Raji (cell line): ENCODE measurements around the gene MED27.

Experiments
- POLR2A ChIP-seq: IDR thresholded peaks from 2 replicates; pipeline ENCODE4 v1.6.1; 2011; ENCODE audit warnings: low read depth, low read length, control low read depth; ENCODE audit not compliant: insufficient read depth

The MED27 gene

DNA sequence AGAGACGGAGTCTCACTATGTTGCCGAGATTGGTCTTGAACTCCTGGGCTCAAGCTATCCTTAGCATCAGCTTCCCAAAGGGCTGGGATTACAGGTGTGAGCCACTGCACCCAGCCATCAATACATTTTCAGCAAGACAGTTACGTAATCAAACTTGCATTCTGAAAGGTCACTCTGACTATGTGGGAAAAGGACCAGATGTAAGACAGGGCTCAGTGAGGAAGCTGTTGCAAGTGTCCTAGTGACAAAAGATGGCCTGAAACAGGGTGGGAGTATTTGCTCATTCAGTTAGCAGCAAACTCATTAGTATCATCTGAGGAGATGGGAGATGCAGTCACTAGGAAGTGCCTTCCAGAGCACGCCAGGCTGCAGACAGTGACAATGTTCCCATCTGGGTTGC, 16.9 kb downstream of the MED27 start:
- no peak for TF ChIP-seq POLR2A

GRCh38 chr9:132061526-132061925, 18.1 kb downstream of the MED27 start:
- TF ChIP-seq POLR2A: no peak

GRCh38 chr9:132059361-132059760, 20.3 kb downstream of the MED27 start:
- no peak for TF ChIP-seq POLR2A

- no peak for TF ChIP-seq POLR2A
Observed at GRCh38 chr9:132056717-132057560, 22.7 kb downstream of the MED27 start.

- no peak for TF ChIP-seq POLR2A
Observed at GRCh38 chr9:132055756-132056155, 23.9 kb downstream of the MED27 start.

DNA sequence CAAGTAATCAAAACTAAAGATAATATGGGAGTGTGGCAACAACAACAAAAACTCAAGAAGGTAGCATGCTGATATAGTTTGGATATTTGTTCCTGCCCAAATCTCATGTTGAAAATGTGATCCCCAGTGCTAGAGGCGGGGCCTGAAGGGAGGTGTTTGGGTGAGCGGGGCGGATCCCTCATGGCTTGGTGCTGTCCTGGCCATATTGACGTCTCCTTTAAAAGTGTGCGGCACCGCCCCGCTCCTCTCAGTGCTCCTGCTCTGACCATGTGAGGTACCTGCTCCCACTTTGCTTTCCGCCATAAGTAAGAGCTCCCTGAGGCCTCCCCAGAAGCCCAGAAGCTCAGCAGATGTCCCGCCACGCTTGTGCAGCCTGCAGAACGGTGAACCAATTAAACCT, 25.6 kb downstream of the MED27 start:
- TF ChIP-seq POLR2A: no peak

DNA sequence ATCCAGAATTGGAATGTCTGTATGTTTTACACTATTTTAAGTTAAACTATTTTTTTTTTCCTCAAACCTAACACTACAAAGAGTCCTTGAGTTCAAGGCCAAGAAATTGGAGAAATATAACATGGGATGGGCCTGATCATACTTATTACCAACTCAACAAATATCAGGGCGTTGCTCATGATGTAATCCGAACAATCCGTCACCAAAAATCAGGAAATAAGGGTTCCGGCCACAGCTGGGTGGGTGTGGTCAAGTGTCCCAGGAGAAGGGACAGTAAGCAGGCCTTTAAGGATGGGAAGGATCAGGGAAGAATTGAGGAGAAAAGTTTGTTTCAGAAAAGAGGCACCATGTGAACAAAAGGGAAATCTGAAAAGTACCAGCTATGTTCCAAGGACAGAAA, 29.8 kb downstream of the MED27 start:
- TF ChIP-seq POLR2A: no peak

DNA sequence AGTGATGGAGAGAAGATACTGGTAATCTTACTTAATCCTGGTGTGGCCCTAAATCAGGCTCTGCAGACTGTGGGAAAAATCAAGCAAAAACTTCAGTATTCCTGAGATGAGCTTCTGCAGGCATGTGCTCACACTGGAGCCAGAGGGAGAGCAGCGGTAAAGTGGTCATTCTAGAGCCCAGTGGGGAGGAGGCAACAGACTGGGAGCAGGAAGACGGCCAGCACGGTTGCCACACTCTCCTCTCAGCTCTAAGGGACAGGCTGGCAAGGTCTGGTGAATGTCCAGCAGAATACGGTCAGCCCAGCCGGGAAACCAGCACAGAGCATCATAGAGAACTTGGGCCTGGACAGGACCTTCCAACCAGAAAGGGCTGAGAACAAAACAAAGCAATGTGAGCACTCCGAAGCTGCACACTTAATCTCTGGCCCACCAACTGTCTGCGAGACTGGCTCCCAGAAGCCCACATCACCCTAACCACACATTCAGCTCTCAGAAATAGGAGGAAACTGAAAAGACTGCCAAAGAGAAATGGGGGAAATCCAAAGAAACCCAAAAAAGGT, 30.3 kb downstream of the MED27 start:
- TF ChIP-seq POLR2A: no peak

DNA sequence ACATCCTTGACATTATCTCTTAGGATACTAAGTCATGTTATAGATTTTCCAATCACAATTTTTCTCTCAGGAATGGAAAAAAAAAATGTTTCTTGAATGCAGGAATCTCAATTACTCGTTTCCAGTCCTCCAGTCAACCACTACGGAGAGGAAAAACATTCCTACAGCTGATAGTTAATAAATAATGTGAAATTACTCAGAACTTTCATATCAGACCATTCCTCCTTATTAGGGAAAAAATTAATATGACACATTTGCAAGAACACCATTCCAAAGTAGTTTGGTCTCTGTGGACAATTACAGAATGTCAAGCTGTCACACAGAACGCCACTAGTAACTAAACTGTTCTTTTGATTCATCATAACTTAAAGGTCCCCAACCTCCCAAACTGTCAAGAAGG, 31.5 kb downstream of the MED27 start:
- no peak for TF ChIP-seq POLR2A

DNA sequence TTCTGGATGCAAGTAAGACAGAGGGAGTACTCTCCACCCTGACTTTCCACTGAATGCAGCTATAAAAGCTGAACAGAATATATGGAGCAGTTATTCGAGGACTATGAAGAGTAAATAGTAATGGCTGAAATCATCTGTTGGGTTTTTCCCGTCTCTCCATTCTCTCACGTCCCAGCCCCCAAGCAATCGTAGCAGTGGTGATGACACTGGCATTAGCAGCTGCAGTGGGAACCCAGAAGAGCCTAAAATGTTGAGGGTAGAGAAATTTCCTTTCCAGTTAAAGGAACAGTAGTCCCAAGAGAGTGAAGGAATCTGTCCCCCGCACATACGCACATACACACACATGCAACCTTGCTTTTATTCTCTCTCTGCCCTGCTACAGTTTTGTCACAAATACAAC, 33.2 kb downstream of the MED27 start:
- no peak for TF ChIP-seq POLR2A

- no peak for TF ChIP-seq POLR2A
Observed at GRCh38 chr9:132044176-132044875, 35.3 kb downstream of the MED27 start.

DNA sequence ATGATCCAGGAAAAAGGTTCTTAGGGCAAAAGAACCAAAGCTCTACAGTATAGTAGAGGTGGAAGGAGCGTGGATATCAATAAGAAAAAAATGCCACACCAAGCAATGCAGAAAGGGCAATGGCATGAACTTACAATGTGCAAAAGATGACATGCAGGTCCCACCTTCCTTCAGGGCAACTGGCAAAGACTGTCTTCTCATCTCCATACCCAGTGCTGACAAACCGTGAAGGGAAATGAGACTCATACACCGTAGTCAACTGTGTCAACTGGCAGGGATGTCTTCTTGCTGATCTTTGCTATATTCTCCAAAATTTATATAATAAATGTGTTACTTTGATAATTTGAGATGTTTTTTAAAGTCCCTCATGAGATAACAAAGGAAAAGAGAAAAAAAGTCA, 36.0 kb downstream of the MED27 start:
- no peak for TF ChIP-seq POLR2A

- no peak for TF ChIP-seq POLR2A
Observed at GRCh38 chr9:132042324-132042723, 37.3 kb downstream of the MED27 start.

- TF ChIP-seq POLR2A: no peak
Observed at GRCh38 chr9:132041798-132042197, 37.9 kb downstream of the MED27 start.

DNA sequence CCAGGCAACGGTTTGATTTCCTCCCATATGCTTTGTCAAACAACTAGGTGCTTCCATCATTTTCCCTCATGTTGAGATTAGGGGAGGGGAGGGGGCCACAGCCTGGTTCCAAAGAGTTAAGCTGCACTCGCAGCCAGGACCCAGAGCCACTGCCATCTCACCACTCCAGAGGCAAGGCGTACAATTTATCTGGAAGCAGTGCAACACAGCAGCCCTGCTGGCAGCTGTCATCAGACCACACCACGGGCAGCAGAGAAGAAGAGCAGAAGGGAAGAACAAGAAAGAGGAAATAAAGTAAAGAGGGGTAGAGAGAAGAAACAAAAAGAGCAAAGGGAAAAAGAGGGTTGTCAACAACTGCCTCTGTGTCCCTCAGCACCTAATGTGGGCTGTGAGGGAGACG, 38.9 kb downstream of the MED27 start:
- TF ChIP-seq POLR2A: no peak

DNA sequence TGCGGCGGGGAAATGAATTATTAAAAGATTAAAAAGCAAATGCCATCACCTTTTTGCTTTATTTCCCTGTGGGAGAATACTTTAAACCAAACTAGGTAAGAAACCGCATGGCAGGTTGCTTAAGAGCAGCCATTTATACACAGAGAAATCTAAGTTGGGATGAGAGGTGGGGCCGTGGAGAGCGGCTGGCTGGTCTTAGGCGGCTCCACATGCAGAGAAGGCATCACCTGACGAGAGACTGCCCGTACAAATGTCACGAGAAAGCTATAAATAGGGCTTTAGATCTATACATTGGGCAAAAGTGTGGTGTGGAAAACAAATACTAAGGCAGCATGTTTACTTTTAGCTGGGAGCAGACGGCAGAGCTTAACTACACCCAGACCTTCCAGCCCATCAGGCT, 39.4 kb downstream of the MED27 start:
- no peak for TF ChIP-seq POLR2A
